Naive thymus-derived CD4-positive, alpha-beta T cell (primary cell): ENCODE measurements around the gene NOP9. TPM values are rescaled to one million over a fixed set of nuclear protein-coding genes. Genes with fewer than 3 reads are reported as not detected.

Experiments
- ATAC-seq: fragments of 150-1000 bp; cut with Tn5 transposase; 2 replicates; pipeline ENCODE4 v1.10.0; 2021; ENCODE audit warnings: mild to moderate bottlenecking, moderate library complexity
- CTCF ChIA-PET: fragments of 350-600 bp; sonication (Branson Sonifier 250); formaldehyde crosslinking; loops from one replicate; lab custom pipeline; 2021; ENCODE audit warnings: antibody characterized with exemption; lab: Charles Lee
- POLR2A ChIA-PET: fragments of 350-600 bp; sonication (Branson Sonifier 250); formaldehyde crosslinking; loops from one replicate; lab custom pipeline; 2021; ENCODE audit warnings: antibody characterized with exemption, inconsistent platforms; lab: Charles Lee
- DNase-seq, 9 donors: peaks; one replicate each; pipeline versions ENCODE4 v3.0.0 to v3.0.0-alpha.2; 2020 to 2022; ENCODE audit warnings: mixed read lengths in 1 of 9
- H3K27ac ChIP-seq: one replicate; pipeline ENCODE4 v1.7.0; 2013; ENCODE audit warnings: mild to moderate bottlenecking, low read depth, low read length, moderate library complexity
- H3K27me3 ChIP-seq, 2 donors: one replicate each; pipeline ENCODE4 v1.7.0; 2013; ENCODE audit warnings: low read length in 2 of 2, mild to moderate bottlenecking in 2 of 2, moderate library complexity in 2 of 2; ENCODE audit not compliant: control insufficient read depth in 2 of 2, insufficient read depth in 2 of 2
- H3K36me3 ChIP-seq, 3 experiments: 1 replicate in 2 of 3; 2 replicates in 1 of 3; pipeline ENCODE4 v1.7.0; 2013; ENCODE audit warnings: low read length in 3 of 3, mild to moderate bottlenecking in 3 of 3, moderate library complexity in 1 of 3; ENCODE audit not compliant: insufficient read depth in 3 of 3, control insufficient read depth in 2 of 3
- H3K4me1 ChIP-seq, 2 donors: one replicate each; pipeline ENCODE4 v1.7.0; 2013; ENCODE audit warnings: low read length in 2 of 2, mild to moderate bottlenecking in 2 of 2, moderate library complexity in 1 of 2; ENCODE audit not compliant: control insufficient read depth in 2 of 2, insufficient read depth in 2 of 2
- H3K4me3 ChIP-seq: 2 replicates; pipeline ENCODE4 v1.7.0; 2013; ENCODE audit warnings: mild to moderate bottlenecking, low read length
- H3K9me3 ChIP-seq, 3 experiments: 1 replicate in 2 of 3; 2 replicates in 1 of 3; pipeline ENCODE4 v1.7.0; 2013; ENCODE audit warnings: low read length in 3 of 3; ENCODE audit not compliant: control insufficient read depth in 2 of 3
- H3K27ac Mint-ChIP-seq, 9 donors: one replicate each; pipeline ENCODE4 v1.8.0; 2020 to 2022; ENCODE audit warnings: mixed read lengths in 9 of 9, mild to moderate bottlenecking in 8 of 9, moderate library complexity in 5 of 9, inconsistent platforms in 2 of 9
- H3K27me3 Mint-ChIP-seq, 5 donors: one replicate each; pipeline ENCODE4 v1.8.0; 2021 to 2022; ENCODE audit warnings: mixed read lengths in 5 of 5, mild to moderate bottlenecking in 1 of 5
- H3K36me3 Mint-ChIP-seq, 5 donors: one replicate each; pipeline ENCODE4 v1.8.0; 2020 to 2022; ENCODE audit warnings: mixed read lengths in 5 of 5, mild to moderate bottlenecking in 3 of 5, inconsistent platforms in 1 of 5
- H3K4me1 Mint-ChIP-seq, 7 donors: one replicate each; pipeline ENCODE4 v1.8.0; 2020 to 2022; ENCODE audit warnings: mixed read lengths in 7 of 7, mild to moderate bottlenecking in 3 of 7, inconsistent platforms in 1 of 7
- H3K4me3 Mint-ChIP-seq, 10 donors: one replicate each; pipeline ENCODE4 v1.8.0; 2020 to 2022; ENCODE audit warnings: mild to moderate bottlenecking in 10 of 10, mixed read lengths in 10 of 10, moderate library complexity in 6 of 10, inconsistent platforms in 2 of 10
- H3K9me3 Mint-ChIP-seq, 11 donors: one replicate each; pipeline ENCODE4 v1.8.0; 2020 to 2022; ENCODE audit warnings: mixed read lengths in 11 of 11, mild to moderate bottlenecking in 4 of 11, inconsistent platforms in 1 of 11, moderate library complexity in 1 of 11
- intact Hi-C, 2 donors: fragments of 100-400 bp; cut with micrococcal nuclease; formaldehyde crosslinking; loops; one replicate each; pipeline ENCODE4 v1.15.1; 2023
- polyA plus RNA-seq, 2 donors: library from polyadenylated mRNA; unstranded; fragments of 300-500 nt; fragmentation: Illumina TruSeq; gene quantifications; one replicate each; pipeline ENCODE4 v1.2.3, GENCODE V29; 2021
- total RNA-seq, 6 experiments: library from RNA in 5 of 6; stranded (reverse) in 5 of 6; gene quantifications; 1 replicate in 5 of 6; 2 replicates in 1 of 6; pipeline ENCODE4 v1.2.3 and lab custom pipeline; 2021 to 2026

The NOP9 gene
- total and polyA plus RNA-seq, 7 experiments from 2014 or later = 1.7 to 39.5 (median 23.9) TPM

GRCh38 chr14:24307575-24308341 is 8.1 kb downstream of the NOP9 start, which contains the start of gene CIDEB:
Gene CIDEB, minus strand, starts transcription at chr14:24307977. Its CDS starts 119 bp downstream, at chr14:24307858.
- peak within 1 kb of the TSS in 8 of 10 donors; percentile 3 to 73 (median 44) for H3K4me3 Mint-ChIP-seq
- intact Hi-C loops = loop anchor here (1.0 kb wide), 6 partner anchors 8 to 146 kb away; partner anchors contain the start of genes CHMP4A (in 1 of the 2), DHRS1 (in 1 of the 2), IRF9 (in 1 of the 2) and NOP9 (in 1 of the 2)
- no peaks in the 10 kb centered on the region for H3K27me3 ChIP-seq
- H3K9me3 ChIP-seq = no peaks in the 10 kb centered on the region
- peaks cover 34 to 39% of the 10 kb centered on the region in 2 donors for H3K4me1 ChIP-seq
- CTCF ChIA-PET = interaction anchor here (0.6 to 5.8 kb wide), 28 partner anchors 9 to 1710 kb away, joined by 3 to 47 read pairs (median 5); partner anchors contain the start of genes ABHD4, CHMP4A, DHRS1 and NOP9
- no peak within 1 kb of the TSS for H3K4me3 ChIP-seq
- H3K27ac ChIP-seq = no peak within 1 kb of the TSS
- DNase-seq = peak in 8 of 9 donors; percentile 25 to 61 (median 54)
- ATAC-seq = peak; percentile 53
- POLR2A ChIA-PET = interaction anchor here (0.5 to 8.8 kb wide), 13 partner anchors 8 to 300 kb away, joined by 3 to 79 read pairs (median 4); partner anchors contain the start of genes CBLN3, DHRS1, KHNYN and MDP1
- peaks cover 0 to 2% (median 0%) of the 10 kb centered on the region in 11 donors for H3K9me3 Mint-ChIP-seq
- peaks cover 29 to 48% (median 43%) of the 10 kb centered on the region in 7 donors for H3K4me1 Mint-ChIP-seq
- H3K27ac Mint-ChIP-seq = peak within 1 kb of the TSS; percentile 15 to 90 (median 79)
- peaks cover 17 to 51% (median 30%) of the 10 kb centered on the region in 3 experiments for H3K36me3 ChIP-seq
- H3K36me3 Mint-ChIP-seq = peaks cover 6 to 39% (median 19%) of the 10 kb centered on the region in 5 donors
- no peaks in the 10 kb centered on the region for H3K27me3 Mint-ChIP-seq

DNA sequence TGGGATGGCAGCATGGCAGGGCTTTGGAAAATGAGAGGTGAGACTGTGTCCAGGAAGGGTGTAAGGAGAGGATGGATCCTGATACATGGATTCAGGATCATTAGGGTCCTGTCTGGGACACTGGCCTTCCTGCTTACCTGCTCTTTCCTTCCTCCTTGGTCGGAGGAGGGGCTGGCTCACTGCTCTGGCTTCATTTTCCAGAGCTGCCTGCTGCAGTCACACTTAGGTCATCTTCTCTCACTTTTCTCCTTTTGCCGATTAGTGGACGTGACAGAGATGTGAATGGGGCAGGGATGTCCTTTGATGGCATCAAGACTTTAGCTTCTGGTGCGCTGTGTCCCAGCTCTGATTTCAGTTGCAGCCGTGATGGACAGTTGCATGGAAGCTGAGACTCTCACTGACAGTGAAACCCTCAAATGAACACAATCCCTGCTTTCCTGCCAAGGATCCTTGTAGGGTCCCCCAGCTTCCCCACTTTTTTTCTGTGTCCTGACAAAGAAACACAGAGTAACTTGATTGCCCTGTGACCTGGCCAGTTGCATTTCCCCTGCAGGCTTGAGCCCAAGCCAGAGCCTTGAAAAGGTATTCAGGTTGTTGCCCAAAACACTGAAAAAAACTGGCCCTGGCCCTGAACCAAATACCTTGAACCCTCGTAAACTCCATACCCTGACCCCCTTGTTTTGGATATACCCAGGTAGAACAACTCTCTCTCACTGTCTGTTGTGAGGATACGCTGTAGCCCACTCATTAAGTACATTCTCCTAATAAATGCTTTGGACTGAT is 8.9 kb downstream of the NOP9 start:
- intact Hi-C loops = loop anchor here (1.0 kb wide), 6 partner anchors 9 to 147 kb away; partner anchors contain the start of genes CHMP4A (in 1 of the 2), DHRS1 (in 1 of the 2), IRF9 (in 1 of the 2) and NOP9 (in 1 of the 2)
- Mint-ChIP-seq H3K4me1 (peaks cover 37 to 56% (median 51%) of the 10 kb centered on the region in 7 donors), H3K9me3 (peaks cover 0 to 2% (median 0%) of the 10 kb centered on the region in 11 donors), H3K27ac (peak overlapping the region; percentile 15 to 90 (median 79)), H3K27me3 (no peaks in the 10 kb centered on the region), H3K4me3 (peak overlapping the region in 7 of 10 donors; percentile 3 to 73 (median 49)), H3K36me3 (peaks cover 6 to 35% (median 19%) of the 10 kb centered on the region in 5 donors)
- no peak for DNase-seq
- Histone ChIP-seq H3K27ac (no peak overlapping the region), H3K4me1 (peaks cover 41 to 46% of the 10 kb centered on the region in 2 donors), H3K36me3 (peaks cover 15 to 43% (median 26%) of the 10 kb centered on the region in 3 experiments), H3K9me3 (no peaks in the 10 kb centered on the region), H3K4me3 (no peak overlapping the region), H3K27me3 (no peaks in the 10 kb centered on the region)
- POLR2A ChIA-PET = interaction anchor here (0.5 to 8.8 kb wide), 11 partner anchors 8 to 301 kb away, joined by 3 to 79 read pairs (median 5); partner anchors contain the start of genes CBLN3, DHRS1, KHNYN and MDP1
- no peak for ATAC-seq
- CTCF ChIA-PET = interaction anchor here (0.7 to 5.8 kb wide), 21 partner anchors 10 to 229 kb away, joined by 3 to 47 read pairs (median 5); partner anchors contain the start of genes CHMP4A, DHRS1, NOP9 and SDR39U1

DNA sequence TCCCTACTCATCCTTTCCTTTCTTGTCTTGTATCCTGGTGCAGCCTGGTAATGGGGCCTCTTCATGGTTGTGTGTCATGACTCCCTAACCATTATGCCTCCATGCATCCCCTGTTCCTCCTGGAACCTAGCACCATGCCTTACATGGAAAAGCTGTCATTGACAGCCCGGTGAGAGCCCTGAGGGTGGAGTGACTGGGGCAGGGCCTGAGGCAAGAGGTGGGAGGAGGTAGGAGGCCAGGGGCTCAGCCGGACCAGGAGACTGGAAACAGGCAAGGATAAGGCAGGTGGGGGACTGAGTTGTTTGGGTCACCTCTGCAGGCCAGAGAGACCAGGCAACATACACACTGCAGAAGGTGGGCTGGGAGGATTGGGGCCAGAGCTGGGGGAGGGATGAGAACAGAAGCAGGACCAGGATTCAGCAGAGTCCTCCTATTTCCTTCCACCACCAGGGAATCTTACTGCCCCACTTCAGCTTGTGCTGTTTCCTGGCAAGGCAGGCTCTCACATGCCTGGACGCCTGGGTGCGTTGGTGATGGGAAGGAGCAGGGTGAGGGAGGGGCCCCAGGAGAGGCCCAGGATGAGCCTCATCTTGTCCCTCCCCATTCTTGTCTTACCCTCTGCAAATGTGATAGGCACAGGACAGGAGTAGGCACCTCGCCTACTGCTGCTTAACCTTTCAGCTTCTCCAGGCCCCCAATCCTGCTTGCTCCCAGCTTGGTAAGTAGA is 10.1 kb downstream of the NOP9 start, which contains the start of gene LTB4R2:
LTB4R2 (plus strand) TSS at position 603 of the 727 bp plus-strand sequence. CDS start 525 bp downstream, outside the sequence.
- Histone ChIP-seq H3K4me3 (peak within 1 kb of the TSS; percentile 50), H3K9me3 (no peaks in the 10 kb centered on the region), H3K27ac (peak within 1 kb of the TSS; percentile 76), H3K27me3 (no peaks in the 10 kb centered on the region), H3K36me3 (peaks cover 14 to 32% (median 16%) of the 10 kb centered on the region in 3 experiments), H3K4me1 (peaks cover 53 to 58% of the 10 kb centered on the region in 2 donors)
- POLR2A ChIA-PET = interaction anchor here (0.7 to 8.8 kb wide), 17 partner anchors 10 to 1711 kb away, joined by 3 to 79 read pairs (median 7); partner anchors contain the start of genes ADCY4, CBLN3, CHMP4A and DHRS1
- ATAC-seq (no peak), DNase-seq (no peak)
- Mint-ChIP-seq H3K27me3 (no peaks in the 10 kb centered on the region), H3K4me3 (peak within 1 kb of the TSS; percentile 77 to 91 (median 84)), H3K27ac (peak within 1 kb of the TSS; percentile 86 to 95 (median 89)), H3K36me3 (peaks cover 6 to 40% (median 18%) of the 10 kb centered on the region in 5 donors), H3K4me1 (peaks cover 49 to 68% (median 63%) of the 10 kb centered on the region in 7 donors), H3K9me3 (peaks cover 0 to 2% (median 0%) of the 10 kb centered on the region in 11 donors)
- intact Hi-C loops = loop anchor here (1.0 to 5.0 kb wide), 3 partner anchors 37 to 93 kb away; partner anchors contain the start of genes RABGGTA (in 2 of the 2) and MDP1 (in 1 of the 2)
- CTCF ChIA-PET = interaction anchor here (1.0 to 5.8 kb wide), 8 partner anchors 11 to 121 kb away, joined by 3 to 47 read pairs (median 6); partner anchors contain the start of genes DHRS1, KHNYN, NOP9 and TINF2

- Mint-ChIP-seq H3K27me3 (no peaks in the 10 kb centered on the region), H3K27ac (peak overlapping the region; percentile 79 to 95 (median 89)), H3K36me3 (peaks cover 5 to 36% (median 13%) of the 10 kb centered on the region in 5 donors), H3K9me3 (no peaks in the 10 kb centered on the region), H3K4me3 (peak overlapping the region; percentile 66 to 90 (median 84)), H3K4me1 (peaks cover 52 to 73% (median 68%) of the 10 kb centered on the region in 7 donors)
- Histone ChIP-seq H3K27ac (peak overlapping the region; percentile 76), H3K9me3 (no peaks in the 10 kb centered on the region), H3K4me3 (peak overlapping the region; percentile 50), H3K36me3 (peaks cover 8 to 26% (median 11%) of the 10 kb centered on the region in 3 experiments), H3K27me3 (no peaks in the 10 kb centered on the region), H3K4me1 (peaks cover 59 to 63% of the 10 kb centered on the region in 2 donors)
- POLR2A ChIA-PET = interaction anchor here (0.8 to 8.8 kb wide), 14 partner anchors 10 to 195 kb away, joined by 3 to 79 read pairs (median 8); partner anchors contain the start of genes ADCY4, CBLN3, CHMP4A and DCAF11
- no peak for ATAC-seq
- CTCF ChIA-PET = interaction anchor here (0.6 to 5.8 kb wide), 8 partner anchors 12 to 121 kb away, joined by 3 to 47 read pairs (median 6); partner anchors contain the start of genes DHRS1, KHNYN, NOP9 and RABGGTA
- no peak for DNase-seq
- intact Hi-C loops = loop anchor here (1.0 to 5.0 kb wide), 3 partner anchors 38 to 94 kb away; partner anchors contain the start of genes RABGGTA (in 2 of the 2) and MDP1 (in 1 of the 2)
Measured at GRCh38 chr14:24310265-24310645, 10.6 kb downstream of the NOP9 start.
